WTC11 (cell line): ENCODE data around the gene HTR3C. TPM values are rescaled to one million over a fixed set of nuclear protein-coding genes. Genes with fewer than 3 reads are reported as not detected.

Experiments
- ATAC-seq: fragments of 200-7000 bp; cut with Tn5 transposase; 2 replicates; pipeline ENCODE4 v1.10.0; 2021; ENCODE audit warnings: mild to moderate bottlenecking, moderate library complexity
- CTCF ChIA-PET: fragments of 300-600 bp; sonication (Branson Sonifier 250); formaldehyde crosslinking; loops from one replicate; lab custom pipeline; 2021; ENCODE audit warnings: antibody characterized with exemption; lab: Charles Lee
- POLR2A ChIA-PET: fragments of 350-600 bp; sonication (Branson Sonifier 250); formaldehyde crosslinking; loops from one replicate; lab custom pipeline; 2021; ENCODE audit warnings: antibody characterized with exemption; lab: Charles Lee
- DNase-seq: peaks from one replicate; pipeline ENCODE4 v3.0.0; 2021; ENCODE audit warnings: low spot score
- H3K27ac Mint-ChIP-seq: 2 replicates; pipeline ENCODE4 v1.8.0; 2021; ENCODE audit warnings: mixed read lengths
- H3K27me3 Mint-ChIP-seq: 2 replicates; pipeline ENCODE4 v1.8.0; 2021; ENCODE audit warnings: low read depth, mild to moderate bottlenecking, moderate library complexity, mixed read lengths
- H3K36me3 Mint-ChIP-seq: 2 replicates; pipeline ENCODE4 v1.8.0; 2021; ENCODE audit warnings: mixed read lengths
- H3K4me1 Mint-ChIP-seq: 2 replicates; pipeline ENCODE4 v1.8.0; 2022; ENCODE audit warnings: mixed read lengths
- H3K4me3 Mint-ChIP-seq: 2 replicates; pipeline ENCODE4 v1.8.0; 2021; ENCODE audit warnings: mild to moderate bottlenecking, moderate library complexity, mixed read lengths
- H3K9me3 Mint-ChIP-seq: 2 replicates; pipeline ENCODE4 v1.8.0; 2021; ENCODE audit warnings: mixed read lengths
- ATF2 ChIP-seq: sonication (generic); formaldehyde crosslinking; IDR thresholded peaks from 2 replicates; pipeline ENCODE4 v1.8.1; 2022; ENCODE audit warnings: low read depth, missing genetic modification reagents, borderline replicate concordance
- CDX4 ChIP-seq: fragments of 250-450 bp; sonication (Bioruptor Pico); IDR thresholded peaks from 2 replicates; pipeline ENCODE4 v1.9.0; 2021; ENCODE audit warnings: moderate library complexity, mild to moderate bottlenecking, inconsistent platforms, borderline replicate concordance
- CREM ChIP-seq: sonication (generic); formaldehyde crosslinking; IDR thresholded peaks from 2 replicates; pipeline ENCODE4 v1.8.1; 2022; ENCODE audit warnings: mild to moderate bottlenecking, missing genetic modification reagents, moderate library complexity
- CTCF ChIP-seq: fragments of 200-600 bp; IDR thresholded peaks from 2 replicates; pipeline ENCODE4 v1.8.0; 2022; ENCODE audit warnings: antibody characterized with exemption
- E2F5 ChIP-seq: sonication (generic); formaldehyde crosslinking; IDR thresholded peaks from 2 replicates; pipeline ENCODE4 v1.8.1; 2022; ENCODE audit warnings: mild to moderate bottlenecking, moderate library complexity, missing genetic modification reagents
- ELF4 ChIP-seq: sonication (generic); formaldehyde crosslinking; IDR thresholded peaks from 2 replicates; pipeline ENCODE4 v1.8.1; 2022; ENCODE audit warnings: low read depth, mild to moderate bottlenecking, moderate library complexity, missing genetic modification reagents
- ESRRA ChIP-seq: sonication (generic); formaldehyde crosslinking; IDR thresholded peaks from 2 replicates; pipeline ENCODE4 v1.8.1; 2022; ENCODE audit warnings: mild to moderate bottlenecking, missing genetic modification reagents, borderline replicate concordance
- ETV6 ChIP-seq: sonication (generic); formaldehyde crosslinking; IDR thresholded peaks from 2 replicates; pipeline ENCODE4 v1.8.1; 2022; ENCODE audit warnings: mild to moderate bottlenecking, missing genetic modification reagents
- IRF2 ChIP-seq: sonication (generic); formaldehyde crosslinking; IDR thresholded peaks from 2 replicates; pipeline ENCODE4 v1.8.0; 2022; ENCODE audit warnings: low read depth, missing genetic modification reagents, borderline replicate concordance
- JUN ChIP-seq: sonication (generic); formaldehyde crosslinking; IDR thresholded peaks from 2 replicates; pipeline ENCODE4 v1.8.0; 2023; ENCODE audit warnings: mild to moderate bottlenecking, missing genetic modification reagents
- MLX ChIP-seq: sonication (generic); formaldehyde crosslinking; IDR thresholded peaks from 2 replicates; pipeline ENCODE4 v1.8.1; 2023; ENCODE audit warnings: mild to moderate bottlenecking, missing genetic modification reagents, moderate library complexity
- MXD4 ChIP-seq: fragments of 250-450 bp; sonication (Bioruptor Pico); IDR thresholded peaks from 2 replicates; pipeline ENCODE4 v1.8.0; 2021; ENCODE audit warnings: mild to moderate bottlenecking, moderate library complexity, borderline replicate concordance
- NFATC4 ChIP-seq: fragments of 250-450 bp; sonication (Bioruptor Pico); IDR thresholded peaks from 2 replicates; pipeline ENCODE4 v1.9.0; 2021; ENCODE audit warnings: mild to moderate bottlenecking
- NFYB ChIP-seq: sonication (generic); formaldehyde crosslinking; conservative IDR thresholded peaks from 2 replicates; pipeline ENCODE4 v1.8.0; 2022; ENCODE audit warnings: low read depth, missing genetic modification reagents
- NR3C1 ChIP-seq: sonication (generic); formaldehyde crosslinking; conservative IDR thresholded peaks from 2 replicates; pipeline ENCODE4 v1.8.1; 2023; ENCODE audit warnings: low read depth, mild to moderate bottlenecking, missing genetic modification reagents
- RORB ChIP-seq: fragments of 250-450 bp; sonication (Bioruptor Pico); IDR thresholded peaks from 2 replicates; pipeline ENCODE4 v1.9.0; 2021; ENCODE audit warnings: mild to moderate bottlenecking
- SOX15 ChIP-seq: fragments of 250-450 bp; sonication (Bioruptor Pico); IDR thresholded peaks from 2 replicates; pipeline ENCODE4 v1.9.0; 2021; ENCODE audit warnings: mild to moderate bottlenecking
- TEAD1 ChIP-seq: sonication (generic); formaldehyde crosslinking; IDR thresholded peaks from 2 replicates; pipeline ENCODE4 v1.8.0; 2022; ENCODE audit warnings: mild to moderate bottlenecking, missing genetic modification reagents
- USF2 ChIP-seq: sonication (generic); formaldehyde crosslinking; IDR thresholded peaks from 2 replicates; pipeline ENCODE4 v1.8.1; 2023; ENCODE audit warnings: mild to moderate bottlenecking, missing genetic modification reagents, moderate library complexity
- ZNF232 ChIP-seq: sonication (generic); formaldehyde crosslinking; IDR thresholded peaks from 2 replicates; pipeline ENCODE4 v1.8.0; 2022; ENCODE audit warnings: mild to moderate bottlenecking, missing genetic modification reagents
- ZNF416 ChIP-seq: fragments of 250-450 bp; sonication (Bioruptor Pico); IDR thresholded peaks from 2 replicates; pipeline ENCODE4 v1.9.0; 2021; ENCODE audit warnings: mild to moderate bottlenecking, inconsistent platforms
- ZNF423 ChIP-seq: fragments of 250-450 bp; sonication (Bioruptor Pico); IDR thresholded peaks from 2 replicates; pipeline ENCODE4 v2.1.2; 2022; ENCODE audit warnings: mild to moderate bottlenecking, moderate library complexity
- total RNA-seq: library from RNA; stranded (reverse); gene quantifications from 3 replicates; pipeline ENCODE4 v1.2.3, GENCODE V29; 2021
- TF ChIP-seq, protein P1 (sequence below): fragments of 250-450 bp; sonication (Bioruptor Pico); IDR thresholded peaks from 2 replicates; pipeline ENCODE4 v1.9.0; 2021; ENCODE audit warnings: mild to moderate bottlenecking
- TF ChIP-seq, protein P2 (sequence below): sonication (generic); formaldehyde crosslinking; IDR thresholded peaks from 2 replicates; pipeline ENCODE4 v1.8.0; 2022; ENCODE audit warnings: missing genetic modification reagents
- TF ChIP-seq, protein P3 (sequence below): sonication (generic); formaldehyde crosslinking; IDR thresholded peaks from 2 replicates; pipeline ENCODE4 v1.8.1; 2023; ENCODE audit warnings: mild to moderate bottlenecking, missing genetic modification reagents

Gene HTR3C
- total RNA-seq, 1 experiment from 2014 or later, result not detected

GRCh38 chr3:184059424-184059823 is 6.6 kb downstream of the HTR3C start:
- POLR2A ChIA-PET, result no interaction called here
- no peak overlapping the region for H3K27ac Mint-ChIP-seq
- no peaks in the 10 kb centered on the region for H3K9me3 Mint-ChIP-seq
- H3K4me1 Mint-ChIP-seq, result 0 out of 2 replicates have a peak, but pooled peaks cover 3% of the 10 kb centered on the region
- TF ChIP-seq ZNF416 (CRISPR knock-in tag) (no peak), CDX4 (CRISPR knock-in tag) (no peak), ATF2 (CRISPR knock-in tag) (no peak), NR3C1 (no peak), SOX15 (CRISPR knock-in tag) (no peak), ETV6 (CRISPR knock-in tag) (no peak), USF2 (CRISPR knock-in tag) (no peak), MXD4 (CRISPR knock-in tag) (no peak), ZNF232 (CRISPR knock-in tag) (no peak), RORB (CRISPR knock-in tag) (no peak), NFYB (CRISPR knock-in tag) (no peak), NFATC4 (CRISPR knock-in tag) (no peak), JUN (no peak), TEAD1 (no peak), ESRRA (CRISPR knock-in tag) (no peak), ELF4 (CRISPR knock-in tag) (no peak), E2F5 (CRISPR knock-in tag) (no peak), ZNF423 (CRISPR knock-in tag) (no peak)
- TF ChIP-seq, protein P1, sequence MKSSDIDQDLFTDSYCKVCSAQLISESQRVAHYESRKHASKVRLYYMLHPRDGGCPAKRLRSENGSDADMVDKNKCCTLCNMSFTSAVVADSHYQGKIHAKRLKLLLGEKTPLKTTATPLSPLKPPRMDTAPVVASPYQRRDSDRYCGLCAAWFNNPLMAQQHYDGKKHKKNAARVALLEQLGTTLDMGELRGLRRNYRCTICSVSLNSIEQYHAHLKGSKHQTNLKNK, result no peak
- TF ChIP-seq, protein P2, sequence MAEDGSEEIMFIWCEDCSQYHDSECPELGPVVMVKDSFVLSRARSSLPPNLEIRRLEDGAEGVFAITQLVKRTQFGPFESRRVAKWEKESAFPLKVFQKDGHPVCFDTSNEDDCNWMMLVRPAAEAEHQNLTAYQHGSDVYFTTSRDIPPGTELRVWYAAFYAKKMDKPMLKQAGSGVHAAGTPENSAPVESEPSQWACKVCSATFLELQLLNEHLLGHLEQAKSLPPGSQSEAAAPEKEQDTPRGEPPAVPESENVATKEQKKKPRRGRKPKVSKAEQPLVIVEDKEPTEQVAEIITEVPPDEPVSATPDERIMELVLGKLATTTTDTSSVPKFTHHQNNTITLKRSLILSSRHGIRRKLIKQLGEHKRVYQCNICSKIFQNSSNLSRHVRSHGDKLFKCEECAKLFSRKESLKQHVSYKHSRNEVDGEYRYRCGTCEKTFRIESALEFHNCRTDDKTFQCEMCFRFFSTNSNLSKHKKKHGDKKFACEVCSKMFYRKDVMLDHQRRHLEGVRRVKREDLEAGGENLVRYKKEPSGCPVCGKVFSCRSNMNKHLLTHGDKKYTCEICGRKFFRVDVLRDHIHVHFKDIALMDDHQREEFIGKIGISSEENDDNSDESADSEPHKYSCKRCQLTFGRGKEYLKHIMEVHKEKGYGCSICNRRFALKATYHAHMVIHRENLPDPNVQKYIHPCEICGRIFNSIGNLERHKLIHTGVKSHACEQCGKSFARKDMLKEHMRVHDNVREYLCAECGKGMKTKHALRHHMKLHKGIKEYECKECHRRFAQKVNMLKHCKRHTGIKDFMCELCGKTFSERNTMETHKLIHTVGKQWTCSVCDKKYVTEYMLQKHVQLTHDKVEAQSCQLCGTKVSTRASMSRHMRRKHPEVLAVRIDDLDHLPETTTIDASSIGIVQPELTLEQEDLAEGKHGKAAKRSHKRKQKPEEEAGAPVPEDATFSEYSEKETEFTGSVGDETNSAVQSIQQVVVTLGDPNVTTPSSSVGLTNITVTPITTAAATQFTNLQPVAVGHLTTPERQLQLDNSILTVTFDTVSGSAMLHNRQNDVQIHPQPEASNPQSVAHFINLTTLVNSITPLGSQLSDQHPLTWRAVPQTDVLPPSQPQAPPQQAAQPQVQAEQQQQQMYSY (CRISPR knock-in tag), result no peak
- TF ChIP-seq, all 79 proteins: peak for 0
- Mint-ChIP-seq H3K27me3 (no peaks in the 10 kb centered on the region), H3K36me3 (no peaks in the 10 kb centered on the region), H3K4me3 (no peak overlapping the region)
- DNase-seq (no peak), ATAC-seq (peak; percentile 44; the same call in 1 of the 2 replicates)
- CTCF ChIA-PET, result interaction anchor here (1.3 to 2.2 kb wide), 2 partner anchors 8 to 19 kb away, joined by 3 to 9 read pairs; no protein-coding TSS in a partner anchor

- Mint-ChIP-seq H3K27ac (no peak overlapping the region), H3K4me3 (no peak overlapping the region), H3K9me3 (no peaks in the 10 kb centered on the region), H3K36me3 (no peaks in the 10 kb centered on the region), H3K4me1 (0 out of 2 replicates have a peak, but pooled peaks cover 3% of the 10 kb centered on the region), H3K27me3 (no peaks in the 10 kb centered on the region)
- TF ChIP-seq CREM (CRISPR knock-in tag) (no peak), MLX (CRISPR knock-in tag) (no peak), IRF2 (CRISPR knock-in tag) (no peak), ZNF423 (CRISPR knock-in tag) (no peak), CTCF (no peak)
- TF ChIP-seq, protein P3, sequence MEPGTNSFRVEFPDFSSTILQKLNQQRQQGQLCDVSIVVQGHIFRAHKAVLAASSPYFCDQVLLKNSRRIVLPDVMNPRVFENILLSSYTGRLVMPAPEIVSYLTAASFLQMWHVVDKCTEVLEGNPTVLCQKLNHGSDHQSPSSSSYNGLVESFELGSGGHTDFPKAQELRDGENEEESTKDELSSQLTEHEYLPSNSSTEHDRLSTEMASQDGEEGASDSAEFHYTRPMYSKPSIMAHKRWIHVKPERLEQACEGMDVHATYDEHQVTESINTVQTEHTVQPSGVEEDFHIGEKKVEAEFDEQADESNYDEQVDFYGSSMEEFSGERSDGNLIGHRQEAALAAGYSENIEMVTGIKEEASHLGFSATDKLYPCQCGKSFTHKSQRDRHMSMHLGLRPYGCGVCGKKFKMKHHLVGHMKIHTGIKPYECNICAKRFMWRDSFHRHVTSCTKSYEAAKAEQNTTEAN (CRISPR knock-in tag), result no peak
- ChIA-PET POLR2A (no interaction called here), CTCF (no interaction called here)
- ATAC-seq (no peak), DNase-seq (no peak)
These were observed 9.8 kb downstream of the HTR3C start for GRCh38 chr3:184062637-184063036.
